Esophagus muscularis mucosa (tissue), 4 donors: ENCODE data around the gene CMTR1. TPM values are rescaled to one million over a fixed set of nuclear protein-coding genes. Genes with fewer than 3 reads are reported as not detected.

Experiments
- DNase-seq: peaks from one replicate; pipeline ENCODE4 v3.0.0-alpha.2; 2017; ENCODE audit errors: extremely low spot score
- H3K27ac ChIP-seq, 4 donors: fragments of 200-600 bp; sonication (generic); replicated peaks in 1 of 4; 1 replicate in 3 of 4; 2 replicates in 1 of 4; pipeline ENCODE4 v1.5.1; 2016 to 2019; ENCODE audit warnings: mild to moderate bottlenecking in 1 of 4
- H3K27me3 ChIP-seq, 4 donors: fragments of 200-600 bp; sonication (generic); one replicate each; pipeline versions ENCODE4 v1.5.1 to v1.6.0; 2016 to 2019
- H3K36me3 ChIP-seq, 4 donors: fragments of 200-600 bp; sonication (generic); one replicate each; pipeline ENCODE4 v1.5.1; 2016 to 2019
- H3K4me1 ChIP-seq, 4 donors: fragments of 200-600 bp; sonication (generic); one replicate each; pipeline ENCODE4 v1.5.1; 2016 to 2019
- H3K4me3 ChIP-seq, 4 donors: fragments of 200-600 bp; sonication (generic); 1 replicate in 2 of 4; 2 replicates in 2 of 4; pipeline ENCODE4 v1.5.1; 2016 to 2019; ENCODE audit warnings: mild to moderate bottlenecking in 4 of 4, moderate library complexity in 1 of 4
- H3K9me3 ChIP-seq, 4 donors: fragments of 200-600 bp; sonication (generic); 1 replicate in 3 of 4; 2 replicates in 1 of 4; pipeline ENCODE4 v1.5.1; 2016 to 2019
- CTCF ChIP-seq, 3 experiments: fragments of 200-600 bp in 2 of 3; fragments of 450-650 bp in 1 of 3; sonication (generic) in 2 of 3; IDR thresholded peaks; one replicate each; pipeline ENCODE4 v1.5.1; 2017 to 2019; ENCODE audit warnings: antibody characterized with exemption in 3 of 3, mild to moderate bottlenecking in 2 of 3, moderate library complexity in 1 of 3
- EP300 ChIP-seq: sonication (generic); formaldehyde crosslinking; IDR thresholded peaks from one replicate; pipeline ENCODE4 v1.6.1; 2017; ENCODE audit warnings: antibody characterized with exemption
- POLR2A ChIP-seq: fragments of 450-650 bp; IDR thresholded peaks from one replicate; pipeline ENCODE4 v1.6.1; 2017; ENCODE audit warnings: antibody characterized with exemption, moderate library complexity, mild to moderate bottlenecking, low read depth
- POLR2AphosphoS5 ChIP-seq, 2 donors: sonication (generic); formaldehyde crosslinking; IDR thresholded peaks; one replicate each; pipeline ENCODE4 v1.6.1; 2017; ENCODE audit warnings: antibody characterized with exemption in 2 of 2
- WGBS: methylation state at CpG from one replicate; pipeline ENCODE4 v1.1.5; 2018; 5-methylcytosine and 5-hydroxymethylcytosine counted together
- intact Hi-C: fragments of 100-400 bp; cut with DNase I; formaldehyde crosslinking; loops from one replicate; pipeline ENCODE4 v1.15.1; 2023
- total RNA-seq, 4 donors: library from RNA; depleted of rRNA; stranded (reverse); fragments of >200 nt; gene quantifications; one replicate each; pipeline versions ENCODE4 v1.1.0 to v1.2.1, GENCODE V29; 2016

The CMTR1 gene
- total RNA-seq, 4 donors from 2014 or later, result 32.3 to 44.5 (median 35.9) TPM

- intact Hi-C loops, result no loop called here
- no peaks in the 10 kb centered on the region for H3K36me3 ChIP-seq
- WGBS, result 100% methylated on average over 2 of the region's 2 CpGs
- TF ChIP-seq POLR2AphosphoS5 (IDR thresholded peaks at IDR 0.05) (no peak), POLR2A (no peak), EP300 (no peak), CTCF (IDR thresholded peaks at IDR 0.05) (no peak)
- H3K4me1 ChIP-seq, result no peaks in the 10 kb centered on the region
- H3K27me3 ChIP-seq, result no peaks in the 10 kb centered on the region
- no peak overlapping the region for H3K4me3 ChIP-seq
- DNase-seq, result no peak
- no peak overlapping the region for H3K27ac ChIP-seq
- peaks cover 0 to 5% (median 2%) of the 10 kb centered on the region in 4 donors for H3K9me3 ChIP-seq
Measured at GRCh38 chr6:37417393-37417792, 15.6 kb upstream of the CMTR1 start.

- DNase-seq, result no peak
- intact Hi-C loops, result no loop called here
- Histone ChIP-seq H3K4me3 (no peak overlapping the region), H3K27me3 (no peaks in the 10 kb centered on the region), H3K27ac (no peak overlapping the region), H3K9me3 (peaks cover 0 to 5% (median 2%) of the 10 kb centered on the region in 4 donors), H3K4me1 (no peaks in the 10 kb centered on the region), H3K36me3 (no peaks in the 10 kb centered on the region)
- no peak for TF ChIP-seq EP300
- no peak for TF ChIP-seq CTCF (IDR thresholded peaks at IDR 0.05)
- no peak for TF ChIP-seq POLR2AphosphoS5 (IDR thresholded peaks at IDR 0.05)
- no peak for TF ChIP-seq POLR2A
- 94% methylated on average over 5 of the region's 5 CpGs for WGBS
Measured at GRCh38 chr6:37418722-37419121, 14.3 kb upstream of the CMTR1 start.

DNA sequence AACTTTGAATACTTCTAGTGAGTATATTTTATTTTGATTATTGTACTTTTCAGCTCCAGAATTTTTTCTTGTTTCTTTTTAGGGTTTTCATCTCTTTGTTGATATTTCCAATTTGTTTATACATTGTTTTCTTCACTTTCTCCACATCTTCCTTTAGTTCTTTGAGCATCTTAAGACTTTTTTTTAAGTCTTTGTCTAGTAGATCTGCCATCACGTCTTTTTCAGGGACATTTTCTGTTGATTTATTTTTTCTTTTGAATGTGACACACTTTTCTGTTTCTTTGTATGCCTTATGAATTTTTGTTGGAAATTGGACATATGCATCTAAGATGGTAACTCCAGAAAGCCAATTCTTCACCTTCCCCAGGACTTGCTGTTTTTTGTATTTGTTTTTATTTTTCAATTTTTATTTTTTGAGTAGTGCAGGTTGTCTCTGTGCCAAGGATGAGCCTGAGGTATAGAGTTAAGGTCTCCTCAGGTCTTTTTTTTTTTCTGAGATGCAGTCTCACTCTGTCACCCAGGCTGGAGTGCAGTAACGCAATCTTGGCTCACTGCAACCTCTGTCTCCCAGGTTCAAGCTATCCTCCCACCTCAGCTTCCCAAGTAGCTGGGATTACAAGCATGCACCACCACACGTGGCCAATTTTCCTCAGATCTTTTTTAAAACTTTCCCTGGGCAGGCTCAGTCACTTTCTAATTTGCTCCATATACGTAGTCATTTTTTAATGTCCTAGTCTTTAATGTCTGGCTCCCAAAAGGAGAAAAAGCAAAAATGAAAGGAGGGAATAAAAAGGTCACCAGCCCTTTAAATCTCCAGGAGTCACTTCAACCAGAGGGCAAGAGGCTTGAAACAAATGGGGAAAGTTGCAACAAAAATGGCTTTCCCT is 6.7 kb upstream of the CMTR1 start:
- Histone ChIP-seq H3K27ac (no peak overlapping the region), H3K36me3 (no peaks in the 10 kb centered on the region), H3K4me1 (no peaks in the 10 kb centered on the region), H3K27me3 (peaks cover 0 to 3% (median 0%) of the 10 kb centered on the region in 4 donors), H3K9me3 (peaks cover 0 to 10% (median 0%) of the 10 kb centered on the region in 4 donors), H3K4me3 (no peak overlapping the region)
- TF ChIP-seq POLR2AphosphoS5 (IDR thresholded peaks at IDR 0.05) (no peak), CTCF (IDR thresholded peaks at IDR 0.05) (no peak), EP300 (no peak), POLR2A (no peak)
- WGBS, result 85% methylated on average over 4 of the region's 4 CpGs
- intact Hi-C loops, result no loop called here
- no peak for DNase-seq

DNA sequence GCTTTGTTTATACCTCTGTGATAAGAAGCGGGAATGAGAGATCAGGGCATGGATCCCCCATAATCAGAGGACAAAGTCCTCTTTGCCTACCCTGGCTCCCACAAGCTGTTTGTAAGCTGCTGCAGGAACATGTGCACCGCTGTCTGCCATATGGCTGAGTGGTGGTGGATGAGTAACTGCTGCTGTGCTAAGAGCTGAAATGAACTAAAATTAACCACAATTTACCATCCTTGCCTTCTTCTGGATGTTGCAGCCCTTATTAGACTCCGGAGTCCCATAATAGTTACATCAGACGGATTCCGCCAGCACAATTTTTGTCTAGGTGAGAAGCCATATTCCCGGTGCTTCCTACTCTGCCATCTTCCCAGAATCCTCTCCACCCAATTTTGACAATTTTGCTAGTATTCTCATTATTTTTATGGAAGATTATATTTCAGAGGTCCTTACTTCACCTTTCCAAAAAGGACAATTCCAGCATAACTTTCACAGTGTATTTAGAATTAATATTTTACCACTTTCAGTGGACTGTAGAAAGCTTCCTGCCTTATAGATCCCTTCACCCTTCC is 6.0 kb upstream of the CMTR1 start:
- WGBS, result 95% methylated on average over 6 of the region's 6 CpGs
- DNase-seq, result no peak
- H3K27me3 ChIP-seq, result peaks cover 0 to 3% (median 0%) of the 10 kb centered on the region in 4 donors
- H3K9me3 ChIP-seq, result peaks cover 0 to 10% (median 0%) of the 10 kb centered on the region in 4 donors
- H3K27ac ChIP-seq, result no peak overlapping the region
- intact Hi-C loops, result no loop called here
- no peak overlapping the region for H3K4me3 ChIP-seq
- peaks cover 0 to under 1% (median under 1%) of the 10 kb centered on the region in 4 donors for H3K4me1 ChIP-seq
- no peaks in the 10 kb centered on the region for H3K36me3 ChIP-seq
- TF ChIP-seq POLR2AphosphoS5 (IDR thresholded peaks at IDR 0.05), result no peak
- TF ChIP-seq CTCF (IDR thresholded peaks at IDR 0.05), result no peak
- no peak for TF ChIP-seq POLR2A
- TF ChIP-seq EP300, result no peak
